Activated T-helper 17 cell treated with anti-CD3 and anti-CD28 coated beads, Interleukin-2, amount 50 U/mL, for 72 hours (primary cell): ENCODE data around the gene C2CD2. TPM values are rescaled to one million over a fixed set of nuclear protein-coding genes. Genes with fewer than 3 reads are reported as not detected.

Source experiments
- ATAC-seq: fragments of 150-1000 bp; cut with Tn5 transposase; replicated peaks from 2 replicates; pipeline ENCODE4 v1.10.0; 2021; ENCODE audit warnings: mild to moderate bottlenecking, moderate library complexity
- H3K27ac Mint-ChIP-seq: one replicate; pipeline ENCODE4 v1.8.0; 2022; ENCODE audit warnings: mixed read lengths
- H3K27me3 Mint-ChIP-seq: one replicate; pipeline ENCODE4 v1.8.0; 2022; ENCODE audit warnings: mixed read lengths
- H3K36me3 Mint-ChIP-seq: one replicate; pipeline ENCODE4 v1.8.0; 2022; ENCODE audit warnings: low read depth, mild to moderate bottlenecking, mixed read lengths
- H3K4me1 Mint-ChIP-seq: one replicate; pipeline ENCODE4 v1.8.0; 2022; ENCODE audit warnings: mixed read lengths
- H3K4me3 Mint-ChIP-seq: one replicate; pipeline ENCODE4 v1.8.0; 2022; ENCODE audit warnings: mild to moderate bottlenecking, mixed read lengths
- H3K9me3 Mint-ChIP-seq: one replicate; pipeline ENCODE4 v1.8.0; 2022; ENCODE audit warnings: mixed read lengths
- total RNA-seq, 2 donors: library from RNA; stranded (reverse); gene quantifications; one replicate each; pipeline ENCODE4 v1.2.3, GENCODE V29; 2022

C2CD2 gene
- total RNA-seq, 2 donors from 2014 or later: 4.6 to 8.2 TPM

DNA sequence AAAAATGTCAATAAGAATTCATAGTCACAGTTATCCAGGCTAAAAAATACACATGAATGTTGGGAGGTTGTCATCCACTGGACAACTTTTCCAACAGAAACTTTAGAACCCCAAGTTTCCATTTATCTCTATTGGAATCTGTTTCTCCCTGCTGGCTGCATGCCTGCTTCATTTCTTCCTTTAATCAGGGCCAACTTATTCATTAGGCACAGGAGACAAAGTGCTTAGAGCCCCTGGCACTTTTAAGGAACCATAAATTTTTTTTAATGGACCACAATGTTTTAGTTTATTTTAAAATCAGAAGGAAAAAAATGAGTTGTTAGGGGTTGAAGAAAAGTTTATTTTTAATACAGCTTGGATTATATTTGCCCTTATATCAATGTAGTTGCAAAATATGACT, 26.7 kb upstream of the C2CD2 start:
- peaks cover 4% of the 10 kb centered on the region for H3K27me3 Mint-ChIP-seq
- no peaks in the 10 kb centered on the region for H3K4me1 Mint-ChIP-seq
- peaks cover 6% of the 10 kb centered on the region for H3K9me3 Mint-ChIP-seq
- H3K36me3 Mint-ChIP-seq: no peaks in the 10 kb centered on the region
- ATAC-seq: no peak
- H3K4me3 Mint-ChIP-seq: no peak overlapping the region
- H3K27ac Mint-ChIP-seq: no peak overlapping the region

DNA sequence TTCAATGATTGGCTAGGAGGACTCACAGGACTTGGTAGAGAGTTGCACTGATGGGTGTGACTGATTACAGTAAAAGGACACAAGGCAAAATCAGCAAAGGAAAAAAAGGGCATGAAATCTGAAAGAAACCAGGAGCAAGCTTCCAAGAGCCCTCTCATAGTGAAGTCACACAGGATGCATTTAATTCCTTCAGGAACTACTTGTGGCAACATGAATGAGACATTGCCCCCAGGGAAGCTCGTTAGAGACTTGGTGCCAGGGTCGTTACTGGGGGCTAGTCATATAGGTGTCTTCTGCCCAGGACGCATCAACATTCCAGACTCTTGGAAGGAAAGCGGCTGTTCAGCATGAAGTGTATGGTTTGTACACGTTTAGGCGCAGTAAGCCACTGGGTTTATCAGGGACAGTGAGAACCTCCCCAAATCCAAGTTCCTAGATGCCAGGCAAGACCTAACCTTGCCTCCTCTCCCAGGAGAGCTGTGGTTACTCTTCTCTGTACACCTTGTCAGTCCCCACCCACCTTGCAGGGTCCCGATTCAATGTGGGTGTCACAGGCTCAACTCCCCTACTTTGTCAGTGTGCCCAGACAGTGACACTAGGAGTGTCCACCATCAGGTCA, 26.0 kb upstream of the C2CD2 start:
- no peak overlapping the region for H3K4me3 Mint-ChIP-seq
- no peak for ATAC-seq

DNA sequence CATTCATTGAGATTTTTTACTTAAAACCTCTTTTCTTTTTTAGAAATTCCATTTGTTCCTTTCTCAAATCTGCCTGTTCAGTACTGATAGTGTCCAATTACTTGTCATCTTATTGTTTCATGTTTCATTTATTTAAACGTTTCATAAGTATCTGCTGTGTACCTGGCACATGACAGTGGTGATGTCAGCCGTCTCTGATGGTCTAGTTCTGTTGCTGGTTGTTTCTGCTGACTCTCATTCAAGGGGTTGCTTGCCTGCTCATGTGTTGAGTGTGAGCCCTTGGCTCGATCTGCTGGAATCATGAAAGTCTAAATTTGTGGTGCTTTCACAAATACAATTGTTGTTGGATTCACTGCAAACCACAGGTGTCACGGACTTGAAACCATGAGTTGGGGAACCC, 25.5 kb upstream of the C2CD2 start:
- ATAC-seq: no peak
- peaks cover 4% of the 10 kb centered on the region for H3K27me3 Mint-ChIP-seq
- peaks cover 2% of the 10 kb centered on the region for H3K4me1 Mint-ChIP-seq
- no peak overlapping the region for H3K27ac Mint-ChIP-seq
- peaks cover 6% of the 10 kb centered on the region for H3K9me3 Mint-ChIP-seq
- H3K36me3 Mint-ChIP-seq: no peaks in the 10 kb centered on the region
- no peak overlapping the region for H3K4me3 Mint-ChIP-seq

More for the DNA sequence above, 26.0 kb upstream of the C2CD2 start:
- Mint-ChIP-seq H3K27ac (no peak overlapping the region), H3K9me3 (peaks cover 6% of the 10 kb centered on the region), H3K4me1 (no peaks in the 10 kb centered on the region), H3K27me3 (peaks cover 4% of the 10 kb centered on the region), H3K36me3 (no peaks in the 10 kb centered on the region)

DNA sequence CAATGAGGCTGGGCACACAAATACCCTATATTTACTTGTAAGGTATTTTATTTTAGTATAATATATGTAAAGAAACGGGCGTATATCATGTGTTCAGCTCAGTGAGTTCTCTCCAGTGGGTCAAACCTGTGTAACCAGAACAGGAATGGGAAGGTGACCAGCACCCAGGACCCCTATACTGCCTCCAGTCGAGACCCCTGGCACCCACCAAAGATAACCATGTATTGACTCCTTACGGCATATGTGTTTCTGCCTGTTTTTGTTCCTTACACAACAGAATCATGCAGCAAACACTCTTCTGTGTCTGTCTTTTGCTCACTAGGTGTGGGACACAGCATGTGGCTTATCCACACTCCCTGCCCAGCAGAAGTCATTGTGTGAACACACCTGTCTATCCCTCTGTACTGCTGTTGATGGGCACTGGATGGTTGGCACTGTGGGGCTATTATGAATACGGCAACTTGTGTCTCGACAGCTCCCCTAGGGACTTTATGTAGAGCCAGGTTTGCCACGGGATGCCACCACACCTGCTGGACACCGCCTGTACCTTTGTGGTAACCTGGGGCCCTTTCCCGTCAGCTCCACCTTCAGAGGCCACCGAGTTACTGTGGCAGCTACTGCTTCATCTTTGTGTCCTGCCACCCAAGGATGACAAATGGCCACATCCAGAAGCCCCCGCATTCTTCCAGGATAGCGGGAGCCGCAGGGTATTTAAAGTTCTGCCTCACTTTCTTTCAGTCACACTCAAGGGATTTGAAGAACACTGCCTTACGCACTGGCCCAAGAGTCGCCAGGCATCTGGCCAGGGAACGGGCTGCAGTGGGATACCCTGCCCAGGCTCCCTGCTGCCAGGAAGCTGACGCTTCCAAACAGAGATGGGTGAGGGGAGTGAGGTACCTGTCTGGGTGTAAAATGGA, 23.5 kb upstream of the C2CD2 start:
- Mint-ChIP-seq H3K4me3 (no peak overlapping the region), H3K9me3 (peaks cover 6% of the 10 kb centered on the region), H3K4me1 (peaks cover 5% of the 10 kb centered on the region), H3K27me3 (peaks cover 4% of the 10 kb centered on the region), H3K36me3 (no peaks in the 10 kb centered on the region), H3K27ac (no peak overlapping the region)
- no peak for ATAC-seq

DNA sequence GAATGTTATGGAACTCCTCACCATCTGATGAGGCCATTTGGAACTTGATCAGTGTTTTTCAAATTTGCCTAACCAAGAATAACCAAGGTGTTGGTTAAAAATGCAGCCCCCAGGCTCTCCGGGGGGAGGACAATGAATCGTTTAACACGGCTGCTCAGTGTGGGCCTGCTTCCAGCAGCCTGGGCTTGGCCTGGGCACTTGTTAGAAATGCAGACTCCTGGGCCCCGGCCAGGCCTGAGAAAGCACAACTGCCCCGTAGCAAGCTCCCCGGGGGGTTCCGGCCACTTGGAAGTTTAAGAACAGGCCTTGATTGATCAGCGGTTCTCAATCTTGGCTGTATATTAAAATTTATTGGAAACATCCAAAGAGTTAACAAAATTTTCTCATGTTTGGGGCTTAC, 22.8 kb upstream of the C2CD2 start:
- Mint-ChIP-seq H3K9me3 (peaks cover 6% of the 10 kb centered on the region), H3K4me1 (peaks cover 5% of the 10 kb centered on the region), H3K36me3 (no peaks in the 10 kb centered on the region)

DNA sequence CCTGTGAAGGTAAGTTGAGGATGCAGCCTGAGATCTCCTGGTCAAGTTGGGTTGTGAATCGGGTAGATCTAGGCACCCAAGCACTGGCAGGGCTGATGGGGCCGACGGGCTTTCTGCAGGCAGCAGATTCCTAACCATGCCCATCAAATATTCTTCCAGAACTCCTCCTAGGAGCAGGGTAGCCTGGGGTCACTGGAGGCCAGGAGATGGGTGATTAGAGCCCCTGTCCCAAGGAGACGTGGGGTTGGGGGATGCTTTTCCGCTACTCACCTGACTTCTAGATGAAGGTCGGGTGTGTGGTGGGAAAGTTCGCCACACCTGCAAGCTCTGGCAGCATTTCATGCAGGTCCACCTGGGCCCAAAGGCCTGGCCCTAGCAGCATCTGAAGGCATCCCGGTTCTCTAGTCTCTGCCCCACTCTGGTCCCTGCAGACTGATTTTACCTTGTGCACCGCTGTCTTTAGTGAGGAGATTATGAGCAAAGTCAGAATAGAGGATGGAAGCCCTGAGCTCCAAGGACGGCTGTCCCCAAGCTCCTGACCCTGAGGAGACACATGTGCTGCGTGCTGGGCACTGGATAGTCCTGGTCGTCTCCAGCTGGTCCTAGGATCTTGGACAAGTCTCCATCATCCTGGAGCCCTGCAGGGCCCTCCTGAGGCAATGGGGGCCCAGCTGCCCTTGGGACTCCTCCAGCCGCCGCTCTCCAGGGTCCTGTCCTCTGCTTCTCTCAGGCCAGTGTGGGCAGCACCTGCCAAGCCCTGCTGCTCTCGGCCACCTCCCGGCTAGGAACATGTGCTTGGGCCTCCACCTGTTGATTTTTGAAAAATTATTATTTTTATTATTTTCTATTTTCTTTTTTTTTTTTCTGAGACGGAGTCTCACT, 21.8 kb upstream of the C2CD2 start:
- H3K36me3 Mint-ChIP-seq: no peaks in the 10 kb centered on the region
- ATAC-seq: no peak
- H3K9me3 Mint-ChIP-seq: peaks cover 6% of the 10 kb centered on the region
- H3K4me1 Mint-ChIP-seq: peaks cover 5% of the 10 kb centered on the region
- no peak overlapping the region for H3K4me3 Mint-ChIP-seq
- H3K27ac Mint-ChIP-seq: no peak overlapping the region
- peaks cover 4% of the 10 kb centered on the region for H3K27me3 Mint-ChIP-seq

More for the DNA sequence above, 22.8 kb upstream of the C2CD2 start:
- no peak overlapping the region for H3K27ac Mint-ChIP-seq
- ATAC-seq: no peak
- peaks cover 4% of the 10 kb centered on the region for H3K27me3 Mint-ChIP-seq
- no peak overlapping the region for H3K4me3 Mint-ChIP-seq

DNA sequence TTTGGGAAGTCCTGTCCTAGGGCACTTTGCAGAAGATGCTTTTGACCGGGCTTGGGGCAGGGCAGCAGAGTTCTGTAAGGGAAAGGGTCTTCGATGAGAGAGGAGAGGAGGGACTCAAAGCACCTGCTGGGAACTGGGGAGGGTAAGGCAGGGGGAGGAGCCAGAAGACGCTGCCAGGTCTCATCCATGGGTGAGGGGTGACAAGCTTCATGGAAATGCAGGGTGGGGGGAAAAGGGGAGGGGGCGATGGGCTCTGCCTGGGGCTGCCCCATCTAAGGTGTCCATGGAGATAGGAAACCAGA, 20.9 kb upstream of the C2CD2 start:
- H3K4me3 Mint-ChIP-seq: peak overlapping the region; percentile 48
- no peak overlapping the region for H3K27ac Mint-ChIP-seq
- peaks cover 4% of the 10 kb centered on the region for H3K27me3 Mint-ChIP-seq
- peaks cover 6% of the 10 kb centered on the region for H3K9me3 Mint-ChIP-seq
- no peak for ATAC-seq
- H3K4me1 Mint-ChIP-seq: peaks cover 5% of the 10 kb centered on the region
- no peaks in the 10 kb centered on the region for H3K36me3 Mint-ChIP-seq

DNA sequence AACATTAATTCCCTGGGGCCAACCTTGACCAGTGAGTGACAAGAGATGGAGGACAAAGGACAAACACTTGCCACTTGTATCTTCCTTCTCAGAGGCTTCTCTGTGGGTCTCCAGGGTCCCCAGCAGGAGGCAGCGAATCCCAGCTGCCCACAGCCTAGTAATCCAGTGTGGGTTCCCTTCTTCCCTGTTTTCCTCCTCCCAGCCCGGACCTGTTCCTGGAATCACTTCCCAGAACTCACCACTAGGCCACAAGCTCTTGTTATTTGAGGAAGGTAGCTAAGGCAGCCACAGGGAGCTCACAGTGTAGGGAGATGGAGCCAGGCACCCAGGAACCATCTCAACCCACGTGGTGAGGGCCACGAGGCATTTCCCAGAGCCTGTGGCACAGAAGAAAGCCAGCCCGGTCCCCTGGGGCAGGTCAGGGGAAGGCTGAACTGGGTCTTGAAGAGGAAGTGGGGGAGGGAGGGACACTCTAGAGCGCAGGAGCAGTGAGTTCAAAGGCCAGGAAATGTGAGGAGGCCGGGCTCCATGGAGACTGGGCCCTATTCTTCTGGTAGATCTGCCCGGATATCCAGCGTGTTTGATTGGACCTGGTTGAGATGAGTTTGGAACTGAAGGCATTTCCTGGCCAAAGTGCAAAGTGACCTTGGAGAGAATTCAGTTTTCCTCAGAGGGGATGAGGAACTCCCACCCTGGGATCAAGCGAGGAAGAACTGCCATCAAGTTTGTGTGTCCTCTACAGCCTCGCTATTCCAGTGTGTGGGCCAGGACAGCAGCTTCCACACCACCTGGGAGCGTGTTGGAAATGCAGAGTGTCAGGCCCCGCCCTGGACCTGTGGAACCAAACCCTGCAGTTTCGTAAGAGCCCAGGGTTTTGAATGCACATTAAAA, 20.3 kb upstream of the C2CD2 start:
- Mint-ChIP-seq H3K36me3 (no peaks in the 10 kb centered on the region), H3K27ac (peak overlapping the region; percentile 76), H3K4me3 (peak overlapping the region; percentile 48), H3K27me3 (peaks cover 2% of the 10 kb centered on the region), H3K4me1 (peaks cover 5% of the 10 kb centered on the region), H3K9me3 (peaks cover under 1% of the 10 kb centered on the region)
- ATAC-seq: peak; percentile 56

DNA sequence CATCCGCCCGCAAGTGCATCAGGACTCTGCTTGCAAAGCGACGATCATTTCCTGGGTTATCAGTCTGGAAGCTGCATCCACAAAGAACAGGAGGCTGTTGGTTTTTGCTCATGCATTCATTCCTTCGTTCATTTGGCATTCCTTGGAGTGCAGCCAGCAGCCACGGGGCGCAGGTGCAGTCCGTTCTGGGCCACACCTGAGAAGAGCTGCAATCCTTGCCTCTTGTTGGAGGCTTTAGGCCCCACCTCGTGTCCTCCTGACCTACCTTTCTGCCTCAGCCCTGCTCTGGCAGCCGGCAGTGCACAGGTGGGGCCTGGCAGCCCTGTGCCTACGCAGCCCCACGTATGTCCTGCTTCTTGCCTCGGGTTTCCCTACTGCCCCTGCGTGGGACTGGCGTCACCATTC, 19.6 kb upstream of the C2CD2 start:
- Mint-ChIP-seq H3K36me3 (no peaks in the 10 kb centered on the region), H3K9me3 (no peaks in the 10 kb centered on the region), H3K27ac (no peak overlapping the region), H3K27me3 (no peaks in the 10 kb centered on the region), H3K4me1 (peaks cover 5% of the 10 kb centered on the region), H3K4me3 (no peak overlapping the region)
- no peak for ATAC-seq

DNA sequence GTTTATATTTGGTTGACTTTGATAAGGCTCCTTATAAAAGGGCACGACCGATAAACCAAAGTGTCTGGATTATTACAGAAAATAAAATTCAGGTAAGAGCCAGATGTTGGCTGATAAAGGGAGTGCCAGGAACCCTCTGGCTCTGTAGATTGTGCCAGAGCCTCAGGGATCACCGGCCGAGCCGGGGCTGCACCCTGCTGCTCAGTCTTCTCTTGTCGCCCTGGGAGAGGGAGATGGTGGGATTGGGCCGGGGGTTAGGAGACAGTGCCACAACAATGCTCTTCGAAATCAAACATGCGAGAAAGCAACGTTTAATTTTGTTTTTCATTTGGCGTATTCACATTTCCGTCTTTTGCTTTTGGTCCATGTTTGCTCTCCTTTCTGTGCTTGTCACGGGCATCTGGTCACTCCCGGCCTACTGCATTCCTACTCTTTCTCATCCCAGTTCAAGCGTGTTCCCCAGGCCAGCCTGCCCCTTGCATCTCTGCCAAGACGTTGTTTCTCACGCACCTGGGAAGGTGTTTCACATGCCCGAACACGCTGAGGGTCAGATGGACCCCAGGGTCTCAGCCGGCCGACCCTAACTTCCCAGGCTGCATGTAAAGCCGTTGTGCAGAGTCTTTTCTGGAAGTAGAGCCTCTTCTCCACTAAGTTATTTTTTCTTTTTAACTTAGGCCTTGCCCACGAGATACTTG, 18.8 kb upstream of the C2CD2 start:
- Mint-ChIP-seq H3K27ac (no peak overlapping the region), H3K27me3 (no peaks in the 10 kb centered on the region)

DNA sequence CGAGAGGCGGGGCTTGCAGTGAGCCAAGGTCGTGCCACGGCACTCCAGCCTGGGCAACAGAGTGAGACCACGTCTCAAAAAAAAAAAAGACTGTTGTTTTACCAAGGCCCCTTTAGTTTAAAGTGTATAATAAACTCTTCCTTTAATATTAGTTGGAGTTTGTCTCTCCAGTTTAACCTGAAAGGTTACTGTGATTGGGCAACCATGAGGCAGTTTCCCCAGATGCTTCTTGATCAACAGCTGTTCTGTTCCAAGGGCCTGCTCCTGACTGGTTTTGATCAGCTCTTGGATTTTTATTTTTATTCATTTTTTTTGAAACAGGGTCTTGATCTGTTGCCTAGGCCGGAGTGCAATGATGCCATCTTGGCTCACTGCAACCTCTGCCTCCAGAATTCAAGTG, 18.1 kb upstream of the C2CD2 start:
- Mint-ChIP-seq H3K9me3 (no peaks in the 10 kb centered on the region), H3K4me3 (no peak overlapping the region), H3K27me3 (no peaks in the 10 kb centered on the region), H3K4me1 (peaks cover 5% of the 10 kb centered on the region), H3K36me3 (no peaks in the 10 kb centered on the region), H3K27ac (no peak overlapping the region)
- no peak for ATAC-seq

More for the DNA sequence above, 18.8 kb upstream of the C2CD2 start:
- Mint-ChIP-seq H3K4me1 (peaks cover 5% of the 10 kb centered on the region), H3K9me3 (no peaks in the 10 kb centered on the region), H3K36me3 (no peaks in the 10 kb centered on the region), H3K4me3 (no peak overlapping the region)
- ATAC-seq: no peak

DNA sequence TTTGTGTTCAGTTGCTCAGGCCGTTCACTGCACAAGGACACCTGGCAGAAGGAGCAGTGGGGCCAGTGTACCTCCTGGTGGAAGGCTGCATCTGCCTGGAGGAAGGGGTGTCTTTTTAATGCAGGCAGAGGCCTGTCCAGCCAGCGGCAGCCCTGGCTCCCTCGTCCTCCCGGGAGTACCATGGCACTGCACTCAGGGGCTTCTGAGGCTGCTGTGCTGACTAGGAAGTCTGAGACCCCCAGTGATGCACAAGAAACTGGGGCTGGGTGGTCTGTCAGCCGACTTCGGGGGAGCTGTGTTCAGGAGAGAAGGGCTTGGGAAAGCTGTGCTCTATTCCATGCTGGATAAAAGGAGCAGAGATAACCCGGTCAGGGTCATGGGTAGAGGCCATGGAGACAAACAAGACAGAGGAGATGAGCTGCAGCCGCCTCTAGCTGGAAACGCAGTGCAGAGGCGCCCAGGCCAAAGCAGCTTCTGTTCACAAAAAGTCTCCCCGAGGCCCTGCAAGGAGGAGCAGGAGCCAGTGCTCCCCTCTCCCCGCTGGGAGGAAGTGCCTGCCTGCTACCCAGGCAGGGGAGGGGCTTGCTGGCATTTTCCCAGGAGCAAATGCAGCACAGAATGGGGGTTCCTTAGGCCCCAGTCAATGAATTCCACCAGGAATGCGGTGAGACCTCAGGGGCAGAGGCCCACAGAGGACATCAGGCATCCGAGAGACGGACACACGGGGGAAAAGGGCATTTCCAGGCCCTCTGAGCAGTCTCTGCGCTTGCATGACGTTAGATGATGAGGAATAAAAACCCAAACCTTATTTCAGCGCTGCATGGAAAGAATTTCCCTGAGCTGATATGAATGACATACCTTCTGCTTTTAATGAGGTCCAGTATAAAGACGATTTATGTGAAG, 17.2 kb upstream of the C2CD2 start:
- Mint-ChIP-seq H3K36me3 (no peaks in the 10 kb centered on the region), H3K27me3 (no peaks in the 10 kb centered on the region), H3K4me3 (no peak overlapping the region), H3K9me3 (no peaks in the 10 kb centered on the region), H3K27ac (no peak overlapping the region), H3K4me1 (peaks cover 5% of the 10 kb centered on the region)
- no peak for ATAC-seq

DNA sequence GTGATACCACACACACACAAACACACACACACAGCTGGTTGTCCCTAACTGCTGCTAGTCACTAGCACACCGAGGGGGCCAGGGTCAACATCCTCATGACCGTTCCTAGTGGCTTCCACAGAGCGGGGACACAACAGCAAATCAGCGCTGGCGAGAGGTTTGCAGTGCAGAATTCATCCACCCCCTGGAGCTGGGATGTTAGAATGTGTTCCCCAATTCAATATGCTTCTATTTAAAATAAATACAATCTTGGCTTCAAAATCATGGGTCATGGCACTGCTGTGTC, 16.2 kb upstream of the C2CD2 start:
- Mint-ChIP-seq H3K36me3 (no peaks in the 10 kb centered on the region), H3K9me3 (no peaks in the 10 kb centered on the region), H3K4me1 (peaks cover 5% of the 10 kb centered on the region), H3K4me3 (no peak overlapping the region), H3K27me3 (peaks cover 3% of the 10 kb centered on the region), H3K27ac (no peak overlapping the region)
- ATAC-seq: no peak
